Measurements from ENCODE around the gene TNFRSF21.

TNFRSF21 gene

DNA sequence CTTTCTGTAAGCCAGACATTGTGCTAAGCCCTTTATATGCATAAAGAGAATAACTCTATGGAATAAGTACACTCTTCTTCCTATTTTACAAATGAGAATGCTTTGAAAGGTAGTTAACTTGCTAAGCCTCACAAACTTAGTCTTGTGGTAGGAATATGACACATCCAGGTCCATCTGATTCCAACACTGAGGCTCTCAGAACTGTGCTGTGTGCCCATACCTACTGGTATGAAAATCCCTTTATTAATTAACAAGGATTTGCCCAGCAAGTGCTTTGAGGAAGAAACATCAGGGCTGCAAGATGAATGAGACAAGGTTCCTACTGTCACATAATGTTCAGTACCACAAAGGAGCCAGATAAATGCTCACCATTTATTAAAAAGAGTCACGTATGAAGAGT, 122.6 kb downstream of the TNFRSF21 start:
- TF ChIP-seq, protein P1, sequence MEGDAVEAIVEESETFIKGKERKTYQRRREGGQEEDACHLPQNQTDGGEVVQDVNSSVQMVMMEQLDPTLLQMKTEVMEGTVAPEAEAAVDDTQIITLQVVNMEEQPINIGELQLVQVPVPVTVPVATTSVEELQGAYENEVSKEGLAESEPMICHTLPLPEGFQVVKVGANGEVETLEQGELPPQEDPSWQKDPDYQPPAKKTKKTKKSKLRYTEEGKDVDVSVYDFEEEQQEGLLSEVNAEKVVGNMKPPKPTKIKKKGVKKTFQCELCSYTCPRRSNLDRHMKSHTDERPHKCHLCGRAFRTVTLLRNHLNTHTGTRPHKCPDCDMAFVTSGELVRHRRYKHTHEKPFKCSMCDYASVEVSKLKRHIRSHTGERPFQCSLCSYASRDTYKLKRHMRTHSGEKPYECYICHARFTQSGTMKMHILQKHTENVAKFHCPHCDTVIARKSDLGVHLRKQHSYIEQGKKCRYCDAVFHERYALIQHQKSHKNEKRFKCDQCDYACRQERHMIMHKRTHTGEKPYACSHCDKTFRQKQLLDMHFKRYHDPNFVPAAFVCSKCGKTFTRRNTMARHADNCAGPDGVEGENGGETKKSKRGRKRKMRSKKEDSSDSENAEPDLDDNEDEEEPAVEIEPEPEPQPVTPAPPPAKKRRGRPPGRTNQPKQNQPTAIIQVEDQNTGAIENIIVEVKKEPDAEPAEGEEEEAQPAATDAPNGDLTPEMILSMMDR (conservative IDR thresholded peaks at IDR 0.05; ENCODE audit: low read length), result no peak
- no peak overlapping the region for H3K4me3 ChIP-seq (ENCODE audit: low read length)
- no peak for DNase-seq (ENCODE audit: low read depth)

DNA sequence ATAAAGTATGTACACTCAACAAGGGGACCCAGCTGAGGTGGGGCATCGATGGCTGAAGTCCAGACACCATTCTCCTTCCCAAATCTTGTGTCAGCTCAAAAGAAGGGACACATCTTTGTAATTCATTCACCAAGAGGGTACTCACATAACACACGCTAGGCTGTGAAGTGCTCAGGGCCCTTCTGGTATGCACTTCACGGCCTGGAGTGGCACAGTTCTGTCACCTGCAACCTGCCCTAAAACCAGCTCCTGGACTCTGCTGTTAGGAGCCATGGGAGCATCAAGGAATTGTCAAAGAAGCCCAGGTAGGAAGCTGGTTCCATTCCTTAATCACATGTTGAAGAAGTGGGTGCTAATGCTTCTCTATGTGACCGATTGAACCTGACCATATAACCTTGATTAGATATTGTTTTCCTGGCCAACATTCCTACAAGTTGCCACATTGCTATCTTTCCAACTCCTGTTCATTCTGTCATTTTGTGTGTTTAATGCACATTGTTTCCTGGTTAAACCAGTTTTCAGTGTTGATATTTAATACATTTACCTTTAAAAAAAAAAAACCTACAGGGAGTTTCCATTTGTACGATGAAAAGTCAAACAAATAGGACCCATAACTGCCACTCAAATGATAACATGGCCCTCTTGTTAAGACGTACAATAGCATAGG, 127.3 kb downstream of the TNFRSF21 start:
- no peak for DNase-seq (ENCODE audit: low read depth)
- TF ChIP-seq, protein P1 (conservative IDR thresholded peaks at IDR 0.05; ENCODE audit: low read length), result no peak
- H3K4me3 ChIP-seq (ENCODE audit: low read length), result no peak overlapping the region

- TF ChIP-seq, protein P1 (conservative IDR thresholded peaks at IDR 0.05; ENCODE audit: low read length), result no peak
- no peak overlapping the region for H3K4me3 ChIP-seq (ENCODE audit: low read length)
- DNase-seq (ENCODE audit: low read depth), result no peak
Measured at GRCh38 chr6:47181681-47182080, 128.0 kb downstream of the TNFRSF21 start.

Data from AG10803 (cell line).